Activated CD8-positive, alpha-beta T cell treated with anti-CD3 and anti-CD28 coated beads for 36 hours (primary cell): ENCODE measurements around the gene ASTL. TPM values are rescaled to one million over a fixed set of nuclear protein-coding genes. Genes with fewer than 3 reads are reported as not detected.

Experiments used
- ATAC-seq: fragments of 200-7000 bp; cut with Tn5 transposase; one replicate; pipeline ENCODE4 v1.10.0; 2021; ENCODE audit warnings: mild to moderate bottlenecking, moderate library complexity
- CTCF ChIA-PET: fragments of 350-600 bp; sonication (Branson Sonifier 250); formaldehyde crosslinking; loops from one replicate; lab custom pipeline; 2021; ENCODE audit warnings: antibody characterized with exemption; lab: Charles Lee
- POLR2A ChIA-PET: fragments of 350-600 bp; sonication (Branson Sonifier 250); formaldehyde crosslinking; loops from one replicate; lab custom pipeline; 2021; ENCODE audit warnings: antibody characterized with exemption; lab: Charles Lee
- DNase-seq: peaks from one replicate; pipeline ENCODE4 v3.0.0-alpha.2; 2020
- H3K27ac Mint-ChIP-seq: one replicate; pipeline ENCODE4 v1.8.0; 2021; ENCODE audit warnings: mild to moderate bottlenecking, mixed read lengths
- H3K27me3 Mint-ChIP-seq: one replicate; pipeline ENCODE4 v1.8.0; 2021; ENCODE audit warnings: mixed read lengths
- H3K36me3 Mint-ChIP-seq: one replicate; pipeline ENCODE4 v1.8.0; 2021; ENCODE audit warnings: low read depth, mixed read lengths
- H3K4me1 Mint-ChIP-seq: one replicate; pipeline ENCODE4 v1.8.0; 2021; ENCODE audit warnings: low read depth, mixed read lengths
- H3K4me3 Mint-ChIP-seq: one replicate; pipeline ENCODE4 v1.8.0; 2021; ENCODE audit warnings: mild to moderate bottlenecking, moderate library complexity, mixed read lengths
- H3K9me3 Mint-ChIP-seq: one replicate; pipeline ENCODE4 v1.8.0; 2021; ENCODE audit warnings: mixed read lengths
- intact Hi-C: fragments of 100-400 bp; cut with micrococcal nuclease; formaldehyde crosslinking; loops from one replicate; pipeline ENCODE4 v1.10.0; 2022
- total RNA-seq, 2 experiments: library from RNA; stranded (reverse); gene quantifications; one replicate each; pipeline ENCODE4 v1.2.3, GENCODE V29; 2021
- TF ChIP-seq, protein P1 (sequence below): fragments of 200-600 bp; IDR thresholded peaks from one replicate; pipeline ENCODE4 v1.8.0; 2022; ENCODE audit warnings: antibody characterized with exemption, mild to moderate bottlenecking

ASTL gene
- total RNA-seq, 2 experiments from 2014 or later: 1.8 to 2.7 TPM

DNA sequence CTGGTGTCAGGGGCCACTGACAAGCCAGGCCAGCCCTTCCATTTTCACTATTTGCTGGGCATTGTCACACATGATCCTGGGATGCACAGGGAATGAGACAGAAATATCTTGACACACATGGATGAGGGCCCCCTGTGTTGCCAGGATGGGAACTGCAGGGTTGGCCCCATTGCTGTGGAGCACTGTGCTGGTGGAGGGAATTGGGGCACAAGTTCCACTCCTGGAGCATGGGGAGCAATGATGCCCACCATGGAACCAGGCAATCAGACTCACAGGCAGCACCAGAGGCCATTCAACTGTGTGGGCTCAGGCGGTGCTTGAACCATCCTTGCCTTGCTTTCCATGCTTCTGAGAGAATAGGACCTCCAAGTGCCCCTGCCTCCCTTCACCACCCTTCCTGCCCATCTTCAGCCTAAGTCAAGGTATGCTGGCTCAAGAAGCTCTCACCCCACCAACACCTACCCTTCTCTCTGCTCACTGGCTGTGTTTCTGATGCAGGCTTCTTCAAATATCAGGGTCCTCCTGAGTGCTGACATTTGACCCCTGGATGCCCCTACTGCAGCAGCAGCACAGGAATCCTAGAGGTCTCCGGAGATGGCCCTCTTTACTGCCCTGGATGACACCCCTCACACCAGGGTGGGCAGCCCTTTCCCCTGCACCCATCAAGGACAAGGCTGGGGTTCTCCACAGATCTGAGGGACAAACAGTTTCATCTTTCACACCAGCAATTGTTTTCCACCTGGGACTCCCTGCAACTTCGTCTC lies 33.0 kb downstream of the ASTL start:
- DNase-seq (no peak), ATAC-seq (no peak)
- TF ChIP-seq, protein P1, sequence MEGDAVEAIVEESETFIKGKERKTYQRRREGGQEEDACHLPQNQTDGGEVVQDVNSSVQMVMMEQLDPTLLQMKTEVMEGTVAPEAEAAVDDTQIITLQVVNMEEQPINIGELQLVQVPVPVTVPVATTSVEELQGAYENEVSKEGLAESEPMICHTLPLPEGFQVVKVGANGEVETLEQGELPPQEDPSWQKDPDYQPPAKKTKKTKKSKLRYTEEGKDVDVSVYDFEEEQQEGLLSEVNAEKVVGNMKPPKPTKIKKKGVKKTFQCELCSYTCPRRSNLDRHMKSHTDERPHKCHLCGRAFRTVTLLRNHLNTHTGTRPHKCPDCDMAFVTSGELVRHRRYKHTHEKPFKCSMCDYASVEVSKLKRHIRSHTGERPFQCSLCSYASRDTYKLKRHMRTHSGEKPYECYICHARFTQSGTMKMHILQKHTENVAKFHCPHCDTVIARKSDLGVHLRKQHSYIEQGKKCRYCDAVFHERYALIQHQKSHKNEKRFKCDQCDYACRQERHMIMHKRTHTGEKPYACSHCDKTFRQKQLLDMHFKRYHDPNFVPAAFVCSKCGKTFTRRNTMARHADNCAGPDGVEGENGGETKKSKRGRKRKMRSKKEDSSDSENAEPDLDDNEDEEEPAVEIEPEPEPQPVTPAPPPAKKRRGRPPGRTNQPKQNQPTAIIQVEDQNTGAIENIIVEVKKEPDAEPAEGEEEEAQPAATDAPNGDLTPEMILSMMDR: no peak
- Mint-ChIP-seq H3K9me3 (peaks cover 9% of the 10 kb centered on the region), H3K27ac (no peak overlapping the region), H3K4me3 (no peak overlapping the region), H3K36me3 (no peaks in the 10 kb centered on the region), H3K27me3 (no peaks in the 10 kb centered on the region), H3K4me1 (no peaks in the 10 kb centered on the region)
- intact Hi-C loops: no loop called here
- ChIA-PET CTCF (interaction anchor here (1.6 kb wide), 1 partner anchor 12 kb away, joined by 5 read pairs; no protein-coding TSS in a partner anchor), POLR2A (interaction anchor here (0.5 kb wide), 1 partner anchor 405 kb away, joined by 3 read pairs; no protein-coding TSS in a partner anchor)

DNA sequence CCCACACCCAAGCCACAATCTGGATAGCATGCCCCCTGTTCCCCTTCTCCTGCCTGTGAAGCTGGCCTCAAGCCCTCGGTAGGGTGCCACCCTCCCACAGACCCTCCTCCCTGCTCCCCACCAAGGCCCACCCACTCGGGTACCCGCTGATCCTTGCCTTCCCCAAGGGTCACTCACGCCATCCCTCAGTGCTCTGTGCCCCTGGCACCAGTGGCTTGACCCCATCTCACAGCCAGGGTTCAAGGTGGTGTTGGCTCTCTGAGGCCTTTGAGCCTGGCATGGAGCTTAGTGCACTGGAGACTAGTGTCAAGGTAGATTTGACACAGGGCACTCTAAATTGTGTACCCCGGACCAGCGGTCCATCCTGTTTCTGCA lies 33.8 kb downstream of the ASTL start:
- POLR2A ChIA-PET: no interaction called here
- Mint-ChIP-seq H3K36me3 (no peaks in the 10 kb centered on the region), H3K27me3 (no peaks in the 10 kb centered on the region), H3K9me3 (peaks cover 9% of the 10 kb centered on the region), H3K27ac (no peak overlapping the region), H3K4me1 (no peaks in the 10 kb centered on the region), H3K4me3 (no peak overlapping the region)
- DNase-seq (no peak), ATAC-seq (no peak)
- TF ChIP-seq, protein P1: no peak
- intact Hi-C loops: no loop called here
- CTCF ChIA-PET: interaction anchor here (1.0 kb wide), 1 partner anchor 12 kb away, joined by 3 read pairs; no protein-coding TSS in a partner anchor

DNA sequence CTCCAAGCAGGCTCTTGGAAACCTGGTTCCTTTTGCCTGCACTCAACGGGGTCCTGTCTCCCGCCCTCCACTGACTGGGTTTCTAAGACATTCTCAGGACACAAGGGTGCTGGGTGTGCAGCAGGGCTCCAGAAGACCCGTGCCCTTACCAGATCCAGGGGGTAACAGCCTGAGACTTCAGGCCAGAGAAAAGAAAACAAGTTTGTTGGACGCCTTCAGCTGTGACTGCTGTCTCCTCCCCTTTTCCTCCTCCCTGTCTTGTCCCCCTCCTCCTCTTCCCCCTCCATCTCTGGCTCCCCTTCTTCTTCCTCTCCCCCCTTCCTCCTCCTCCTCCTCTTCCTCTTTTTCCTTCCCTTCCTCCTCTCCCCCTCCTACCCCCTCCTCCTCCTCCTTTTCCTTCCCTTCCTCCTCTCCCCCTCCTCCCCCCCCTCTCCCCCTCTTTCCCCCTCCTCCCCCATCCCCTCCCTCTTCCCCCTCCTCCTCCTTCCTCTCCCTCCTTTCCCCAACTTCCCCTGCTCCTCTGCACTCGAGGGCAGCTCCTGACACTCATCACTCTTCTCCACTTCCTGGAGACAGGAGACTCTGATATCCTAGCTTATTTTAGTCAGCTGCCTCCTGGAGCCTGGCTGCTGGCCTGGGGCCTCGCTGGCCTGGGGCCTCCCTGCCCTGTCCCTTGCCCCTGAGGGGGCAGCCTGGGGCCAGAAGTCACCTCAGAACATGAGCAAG lies 34.4 kb downstream of the ASTL start:
- Mint-ChIP-seq H3K36me3 (no peaks in the 10 kb centered on the region), H3K4me1 (no peaks in the 10 kb centered on the region), H3K27ac (no peak overlapping the region), H3K9me3 (peaks cover 9% of the 10 kb centered on the region), H3K27me3 (no peaks in the 10 kb centered on the region), H3K4me3 (no peak overlapping the region)
- ChIA-PET CTCF (interaction anchor here (1.0 kb wide), 1 partner anchor 13 kb away, joined by 3 read pairs; no protein-coding TSS in a partner anchor), POLR2A (no interaction called here)
- DNase-seq (no peak), ATAC-seq (no peak)
- intact Hi-C loops: no loop called here
- TF ChIP-seq, protein P1: no peak

DNA sequence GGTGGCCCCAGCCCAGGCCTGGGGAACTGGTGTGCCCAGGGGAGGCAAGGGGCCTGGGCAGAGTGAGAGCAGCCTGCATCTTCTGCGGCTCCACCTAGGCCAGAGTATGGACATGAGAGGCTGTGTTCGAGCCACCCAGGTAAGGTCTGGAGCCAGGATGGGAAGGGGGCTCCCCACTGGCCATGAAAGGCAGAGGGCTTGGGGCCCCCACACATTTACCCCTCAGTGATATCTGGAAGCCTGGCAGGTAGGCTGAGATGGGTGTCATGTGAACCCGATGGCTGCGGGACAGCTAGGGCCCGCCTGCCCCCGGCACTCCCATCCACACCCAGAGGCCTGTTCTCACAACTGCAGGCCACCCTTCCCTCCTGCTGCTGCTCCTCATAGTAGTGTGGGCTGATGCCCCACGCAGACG lies 35.1 kb downstream of the ASTL start:
- Mint-ChIP-seq H3K4me1 (no peaks in the 10 kb centered on the region), H3K4me3 (no peak overlapping the region), H3K9me3 (peaks cover 9% of the 10 kb centered on the region), H3K36me3 (no peaks in the 10 kb centered on the region), H3K27me3 (no peaks in the 10 kb centered on the region), H3K27ac (no peak overlapping the region)
- TF ChIP-seq, protein P1: no peak
- CTCF ChIA-PET: interaction anchor here (1.9 to 2.9 kb wide), 2 partner anchors 14 to 81 kb away, joined by 6 to 10 read pairs; no protein-coding TSS in a partner anchor
- intact Hi-C loops: no loop called here
- DNase-seq: no peak
- POLR2A ChIA-PET: no interaction called here
- no peak for ATAC-seq
